ENCODE data around the gene PROX1. TPM values are rescaled to one million over a fixed set of nuclear protein-coding genes. Genes with fewer than 3 reads are reported as not detected.

The PROX1 gene
- total RNA-seq, 2 experiments from 2014 or later, result not detected

- no peak for DNase-seq (ENCODE audit: low spot score)
- Histone ChIP-seq H3K4me1 (ENCODE audit: insufficient read depth, low read length, poor library complexity, severe bottlenecking) (no peaks in the 10 kb centered on the region), H3K36me3 (ENCODE audit: insufficient read depth, low read length) (no peaks in the 10 kb centered on the region), H3K4me2 (ENCODE audit: low read length) (no peak overlapping the region), H3K4me3 (ENCODE audit: low read depth, low read length, poor library complexity, severe bottlenecking) (no peak overlapping the region), H2AFZ (ENCODE audit: low read length) (no peak overlapping the region), H3K79me2 (ENCODE audit: insufficient read depth, low read depth, low read length) (no peaks in the 10 kb centered on the region), H4K20me1 (ENCODE audit: insufficient read depth, low read length) (no peaks in the 10 kb centered on the region), H3K27ac (ENCODE audit: low read depth, low read length, poor library complexity, severe bottlenecking) (no peak overlapping the region), H3K9me2 (ENCODE audit: insufficient read depth, low read length) (no peaks in the 10 kb centered on the region), H3K9me3 (ENCODE audit: low read length) (no peaks in the 10 kb centered on the region)
- no TSS peak for BruUV-seq (replicated peaks)
- POLR2A ChIA-PET, result interaction anchor here (0.7 kb wide), 1 partner anchor 146 kb away, joined by 3 read pairs; no protein-coding TSS in a partner anchor
- CTCF ChIA-PET (ENCODE audit: unreplicated experiment), result no interaction called here
- intact Hi-C loops (cut with micrococcal nuclease; ENCODE audit: unreplicated experiment), result no loop called here
- no peak for TF ChIP-seq EZH2phosphoT487 (IDR thresholded peaks at IDR 0.05; ENCODE audit: borderline replicate concordance, low read depth, low read length)
Measured at GRCh38 chr1:214006845-214007244, 19.1 kb downstream of the PROX1 start.

DNA sequence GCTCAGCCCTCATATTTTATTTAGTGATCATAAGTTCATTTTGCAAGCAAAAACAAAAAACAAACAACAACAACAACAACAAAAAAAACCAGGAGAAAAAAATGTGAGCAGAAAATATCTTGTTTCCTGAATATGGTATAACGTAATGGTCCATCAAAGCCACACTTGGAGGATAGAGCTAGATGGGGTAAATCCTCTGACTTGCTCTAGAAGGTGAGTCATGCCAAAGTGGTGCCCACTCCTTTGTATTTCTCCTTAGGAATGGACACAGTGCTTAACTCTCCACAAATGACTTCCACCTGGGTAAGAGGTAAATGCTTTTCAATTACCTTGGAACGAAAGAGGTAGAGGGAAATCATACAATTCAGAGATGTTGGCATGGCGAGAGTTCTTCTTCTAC, 20.6 kb downstream of the PROX1 start:
- Histone ChIP-seq H3K4me2 (ENCODE audit: low read length) (no peak overlapping the region), H3K4me1 (ENCODE audit: insufficient read depth, low read length, poor library complexity, severe bottlenecking) (no peaks in the 10 kb centered on the region), H3K27ac (ENCODE audit: low read depth, low read length, poor library complexity, severe bottlenecking) (no peak overlapping the region), H3K36me3 (ENCODE audit: insufficient read depth, low read length) (no peaks in the 10 kb centered on the region), H2AFZ (ENCODE audit: low read length) (no peak overlapping the region), H4K20me1 (ENCODE audit: insufficient read depth, low read length) (no peaks in the 10 kb centered on the region), H3K4me3 (ENCODE audit: low read depth, low read length, poor library complexity, severe bottlenecking) (no peak overlapping the region), H3K9me3 (ENCODE audit: low read length) (no peaks in the 10 kb centered on the region), H3K9me2 (ENCODE audit: insufficient read depth, low read length) (no peaks in the 10 kb centered on the region), H3K79me2 (ENCODE audit: insufficient read depth, low read depth, low read length) (no peaks in the 10 kb centered on the region)
- TF ChIP-seq, protein P1, sequence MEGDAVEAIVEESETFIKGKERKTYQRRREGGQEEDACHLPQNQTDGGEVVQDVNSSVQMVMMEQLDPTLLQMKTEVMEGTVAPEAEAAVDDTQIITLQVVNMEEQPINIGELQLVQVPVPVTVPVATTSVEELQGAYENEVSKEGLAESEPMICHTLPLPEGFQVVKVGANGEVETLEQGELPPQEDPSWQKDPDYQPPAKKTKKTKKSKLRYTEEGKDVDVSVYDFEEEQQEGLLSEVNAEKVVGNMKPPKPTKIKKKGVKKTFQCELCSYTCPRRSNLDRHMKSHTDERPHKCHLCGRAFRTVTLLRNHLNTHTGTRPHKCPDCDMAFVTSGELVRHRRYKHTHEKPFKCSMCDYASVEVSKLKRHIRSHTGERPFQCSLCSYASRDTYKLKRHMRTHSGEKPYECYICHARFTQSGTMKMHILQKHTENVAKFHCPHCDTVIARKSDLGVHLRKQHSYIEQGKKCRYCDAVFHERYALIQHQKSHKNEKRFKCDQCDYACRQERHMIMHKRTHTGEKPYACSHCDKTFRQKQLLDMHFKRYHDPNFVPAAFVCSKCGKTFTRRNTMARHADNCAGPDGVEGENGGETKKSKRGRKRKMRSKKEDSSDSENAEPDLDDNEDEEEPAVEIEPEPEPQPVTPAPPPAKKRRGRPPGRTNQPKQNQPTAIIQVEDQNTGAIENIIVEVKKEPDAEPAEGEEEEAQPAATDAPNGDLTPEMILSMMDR (conservative IDR thresholded peaks at IDR 0.05; ENCODE audit: low read length), result no peak
- TF ChIP-seq EZH2phosphoT487 (IDR thresholded peaks at IDR 0.05; ENCODE audit: borderline replicate concordance, low read depth, low read length), result no peak
- POLR2A ChIA-PET, result no interaction called here
- no peak for DNase-seq (ENCODE audit: low spot score)
- intact Hi-C loops (cut with micrococcal nuclease; ENCODE audit: unreplicated experiment), result no loop called here
- no TSS peak for BruUV-seq (replicated peaks)
- CTCF ChIA-PET (ENCODE audit: unreplicated experiment), result no interaction called here

GRCh38 chr1:214008791-214009422, 21.1 kb downstream of the PROX1 start:
- POLR2A ChIA-PET, result no interaction called here
- BruUV-seq (replicated peaks), result no TSS peak
- Histone ChIP-seq H3K4me3 (ENCODE audit: low read depth, low read length, poor library complexity, severe bottlenecking) (no peak overlapping the region), H3K9me3 (ENCODE audit: low read length) (no peaks in the 10 kb centered on the region), H3K9me2 (ENCODE audit: insufficient read depth, low read length) (no peaks in the 10 kb centered on the region), H3K4me2 (ENCODE audit: low read length) (no peak overlapping the region), H4K20me1 (ENCODE audit: insufficient read depth, low read length) (no peaks in the 10 kb centered on the region), H3K27ac (ENCODE audit: low read depth, low read length, poor library complexity, severe bottlenecking) (no peak overlapping the region), H2AFZ (ENCODE audit: low read length) (no peak overlapping the region), H3K79me2 (ENCODE audit: insufficient read depth, low read depth, low read length) (no peaks in the 10 kb centered on the region), H3K36me3 (ENCODE audit: insufficient read depth, low read length) (no peaks in the 10 kb centered on the region), H3K4me1 (ENCODE audit: insufficient read depth, low read length, poor library complexity, severe bottlenecking) (no peaks in the 10 kb centered on the region)
- CTCF ChIA-PET (ENCODE audit: unreplicated experiment), result no interaction called here
- intact Hi-C loops (cut with micrococcal nuclease; ENCODE audit: unreplicated experiment), result no loop called here
- TF ChIP-seq, protein P1 (conservative IDR thresholded peaks at IDR 0.05; ENCODE audit: low read length), result no peak
- TF ChIP-seq EZH2phosphoT487 (IDR thresholded peaks at IDR 0.05; ENCODE audit: borderline replicate concordance, low read depth, low read length), result no peak
- DNase-seq (ENCODE audit: low spot score), result no peak

Measured in OCI-LY7 (cell line).